Mesendoderm (in vitro differentiated cells): ENCODE data around the gene APBB2.
A peak's percentile ranks its signal among the peaks of the same experiment; 100 is the strongest.

Experiments used
- DNase-seq: peaks from one replicate; pipeline ENCODE4 v3.0.0; 2013
- H2AK5ac ChIP-seq: 2 replicates; pipeline ENCODE4 v1.6.1; 2013; ENCODE audit warnings: low read length, inconsistent platforms
- H2BK120ac ChIP-seq: 2 replicates; pipeline ENCODE4 v1.6.1; 2013; ENCODE audit warnings: low read depth, mild to moderate bottlenecking, low read length, moderate library complexity, mixed read lengths
- H2BK15ac ChIP-seq: replicated peaks from 2 replicates; pipeline ENCODE4 v1.6.1; 2013; ENCODE audit warnings: low read depth, mild to moderate bottlenecking, moderate library complexity
- H2BK5ac ChIP-seq: 2 replicates; pipeline ENCODE4 v1.6.1; 2013; ENCODE audit warnings: low read length, inconsistent platforms
- H3K18ac ChIP-seq: 2 replicates; pipeline ENCODE4 v1.6.1; 2013; ENCODE audit warnings: mild to moderate bottlenecking, low read length, mixed read lengths
- H3K23ac ChIP-seq: one replicate; pipeline ENCODE4 v1.6.1; 2013; ENCODE audit warnings: low read length
- H3K27ac ChIP-seq: 2 replicates; pipeline ENCODE4 v1.5.1; 2013; ENCODE audit warnings: low read depth, mild to moderate bottlenecking, inconsistent platforms, low read length, moderate library complexity
- H3K27me3 ChIP-seq: 2 replicates; pipeline ENCODE4 v1.6.1; 2013; ENCODE audit warnings: low read length, control low read depth, mild to moderate bottlenecking, inconsistent platforms; ENCODE audit not compliant: insufficient read depth, poor library complexity
- H3K36me3 ChIP-seq: 2 replicates; pipeline ENCODE4 v1.6.1; 2013; ENCODE audit warnings: low read length, inconsistent platforms; ENCODE audit not compliant: control insufficient read depth, insufficient read depth
- H3K4ac ChIP-seq: one replicate; pipeline ENCODE4 v1.6.1; 2013; ENCODE audit warnings: low read depth, mild to moderate bottlenecking, low read length, moderate library complexity
- H3K4me1 ChIP-seq: 2 replicates; pipeline ENCODE4 v1.6.1; 2013; ENCODE audit warnings: low read depth, low read length, inconsistent platforms; ENCODE audit not compliant: control insufficient read depth
- H3K4me2 ChIP-seq: 2 replicates; pipeline ENCODE4 v1.6.1; 2013; ENCODE audit warnings: low read length
- H3K4me3 ChIP-seq: 2 replicates; pipeline ENCODE4 v1.5.1; 2013; ENCODE audit warnings: mild to moderate bottlenecking, low read length
- H3K56ac ChIP-seq: one replicate; pipeline ENCODE4 v1.6.1; 2013; ENCODE audit warnings: low read length
- H3K79me1 ChIP-seq: 2 replicates; pipeline ENCODE4 v1.6.1; 2013; ENCODE audit warnings: low read length, inconsistent platforms
- H3K79me2 ChIP-seq: 2 replicates; pipeline ENCODE4 v1.6.1; 2013; ENCODE audit warnings: mild to moderate bottlenecking, low read length; ENCODE audit not compliant: control insufficient read depth, insufficient read depth
- H3K9ac ChIP-seq: 2 replicates; pipeline ENCODE4 v1.6.1; 2013; ENCODE audit warnings: low read length, inconsistent platforms
- H4K5ac ChIP-seq: one replicate; pipeline ENCODE4 v1.6.1; 2013; ENCODE audit warnings: low read length
- H4K8ac ChIP-seq: one replicate; pipeline ENCODE4 v1.6.1; 2013; ENCODE audit warnings: low read depth, mild to moderate bottlenecking, control low read depth, low read length, moderate library complexity
- WGBS: extraction: QIAGEN DNeasy Blood & Tissue Kit; methylation state at CpG from one replicate; pipeline ENCODE4 v1.1.7; 2013; ENCODE audit warnings: low lambda C conversion rate, missing lambda C conversion rate; ENCODE audit not compliant: insufficient coverage; ENCODE audit errors: extremely low coverage; 5-methylcytosine and 5-hydroxymethylcytosine counted together

The APBB2 gene

DNA sequence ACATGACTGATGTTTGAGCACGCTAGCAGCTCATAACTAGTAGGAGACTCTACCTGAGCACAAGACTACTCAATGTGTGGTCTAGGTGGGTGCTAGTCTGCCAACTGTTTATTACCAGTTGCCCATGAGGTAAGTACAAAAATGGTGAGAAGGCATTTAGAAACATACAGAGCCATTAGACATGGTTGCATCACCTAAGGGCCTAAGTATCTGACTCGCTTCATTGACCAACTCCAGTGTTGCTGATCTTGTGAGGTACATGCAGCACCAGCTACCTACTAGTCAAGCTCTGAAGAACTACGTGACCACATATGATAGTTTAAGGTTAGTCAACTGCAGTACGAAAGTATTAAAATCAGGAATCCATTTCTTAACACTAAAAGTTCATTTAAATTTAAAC lies 39.9 kb downstream of the APBB2 start:
- Histone ChIP-seq H2BK5ac (no peak overlapping the region), H3K27ac (no peak overlapping the region), H3K4ac (no peak overlapping the region), H3K79me1 (peaks cover 6% of the 10 kb centered on the region), H3K79me2 (peaks cover 6% of the 10 kb centered on the region), H4K8ac (no peak overlapping the region), H3K56ac (no peak overlapping the region), H3K23ac (no peak overlapping the region), H3K9ac (no peak overlapping the region), H3K4me3 (no peak overlapping the region), H3K4me2 (no peak overlapping the region), H2AK5ac (no peak overlapping the region), H3K27me3 (no peaks in the 10 kb centered on the region), H3K36me3 (no peaks in the 10 kb centered on the region), H4K5ac (no peak overlapping the region), H2BK15ac (no peak overlapping the region), H2BK120ac (no peak overlapping the region), H3K4me1 (no peaks in the 10 kb centered on the region), H3K18ac (no peak overlapping the region)
- no peak for DNase-seq
- no CpG with 5 or more reads among the region's 4 CpGs for WGBS

DNA sequence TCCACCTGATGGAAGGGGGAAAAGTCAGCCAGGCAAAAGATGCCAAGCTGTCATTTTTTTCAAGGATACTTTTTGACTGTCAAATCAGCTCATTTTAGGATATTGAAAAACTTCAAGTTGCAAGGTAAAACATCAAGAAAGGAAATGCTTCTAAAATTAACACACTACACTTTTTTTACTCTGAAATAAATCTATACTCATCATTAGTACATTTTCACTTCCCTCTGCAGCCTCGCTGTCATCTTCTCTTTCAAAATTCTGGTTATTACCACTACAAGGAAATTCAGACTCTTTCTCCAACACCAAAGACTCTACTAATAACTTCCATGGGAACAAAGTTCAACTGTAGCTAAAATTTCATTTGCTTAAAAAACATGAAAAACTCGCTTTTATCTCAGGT lies 41.6 kb downstream of the APBB2 start:
- no peak overlapping the region for H3K27ac ChIP-seq

GRCh38 chr4:41169256-41169800 lies 45.0 kb downstream of the APBB2 start:
- no peak overlapping the region for H3K9ac ChIP-seq
- H2BK120ac ChIP-seq = no peak overlapping the region
- H2AK5ac ChIP-seq = no peak overlapping the region
- WGBS = no CpG with 5 or more reads among the region's 4 CpGs
- H3K4me3 ChIP-seq = no peak overlapping the region
- H3K36me3 ChIP-seq = no peaks in the 10 kb centered on the region
- no peak for DNase-seq
- no peak overlapping the region for H4K5ac ChIP-seq
- peaks cover 9% of the 10 kb centered on the region for H3K79me1 ChIP-seq
- H3K27ac ChIP-seq = no peak overlapping the region
- peaks cover 8% of the 10 kb centered on the region for H3K4me1 ChIP-seq
- no peaks in the 10 kb centered on the region for H3K27me3 ChIP-seq
- no peak overlapping the region for H3K4ac ChIP-seq
- no peak overlapping the region for H3K4me2 ChIP-seq
- H2BK5ac ChIP-seq = no peak overlapping the region
- peaks cover 7% of the 10 kb centered on the region for H3K79me2 ChIP-seq
- H4K8ac ChIP-seq = no peak overlapping the region
- no peak overlapping the region for H2BK15ac ChIP-seq
- H3K18ac ChIP-seq = no peak overlapping the region
- no peak overlapping the region for H3K23ac ChIP-seq
- H3K56ac ChIP-seq = no peak overlapping the region

More for the DNA sequence above, 41.6 kb downstream of the APBB2 start:
- no peak overlapping the region for H2AK5ac ChIP-seq
- no peaks in the 10 kb centered on the region for H3K27me3 ChIP-seq
- peaks cover 5% of the 10 kb centered on the region for H3K79me1 ChIP-seq
- no peak overlapping the region for H2BK5ac ChIP-seq
- H4K5ac ChIP-seq = no peak overlapping the region
- no peak for DNase-seq
- no peak overlapping the region for H3K9ac ChIP-seq
- peaks cover 6% of the 10 kb centered on the region for H3K79me2 ChIP-seq
- no peak overlapping the region for H3K18ac ChIP-seq
- H2BK15ac ChIP-seq = no peak overlapping the region
- no peak overlapping the region for H3K56ac ChIP-seq
- no peak overlapping the region for H3K4me2 ChIP-seq
- H2BK120ac ChIP-seq = no peak overlapping the region
- no peaks in the 10 kb centered on the region for H3K4me1 ChIP-seq
- no CpG with 5 or more reads among the region's 2 CpGs for WGBS
- H3K36me3 ChIP-seq = no peaks in the 10 kb centered on the region
- H4K8ac ChIP-seq = no peak overlapping the region
- H3K23ac ChIP-seq = no peak overlapping the region
- H3K4ac ChIP-seq = no peak overlapping the region
- H3K4me3 ChIP-seq = no peak overlapping the region

- no peak overlapping the region for H3K4me2 ChIP-seq
- H2BK5ac ChIP-seq = no peak overlapping the region
- no peak overlapping the region for H2AK5ac ChIP-seq
- H3K27ac ChIP-seq = no peak overlapping the region
- WGBS = no CpG with 5 or more reads among the region's 4 CpGs
- no peak overlapping the region for H3K23ac ChIP-seq
- no peak overlapping the region for H2BK15ac ChIP-seq
- no peak overlapping the region for H3K18ac ChIP-seq
- H3K4me1 ChIP-seq = peaks cover 10% of the 10 kb centered on the region
- no peak overlapping the region for H3K4ac ChIP-seq
- H3K4me3 ChIP-seq = no peak overlapping the region
- H2BK120ac ChIP-seq = no peak overlapping the region
- peaks cover 4% of the 10 kb centered on the region for H3K79me2 ChIP-seq
- peak overlapping the region; percentile 57 for H3K56ac ChIP-seq
- no peak overlapping the region for H4K8ac ChIP-seq
- H3K36me3 ChIP-seq = no peaks in the 10 kb centered on the region
- no peak for DNase-seq
- no peak overlapping the region for H4K5ac ChIP-seq
- no peaks in the 10 kb centered on the region for H3K27me3 ChIP-seq
- peaks cover 6% of the 10 kb centered on the region for H3K79me1 ChIP-seq
- H3K9ac ChIP-seq = no peak overlapping the region
These were observed 47.2 kb downstream of the APBB2 start for GRCh38 chr4:41167191-41167590.

- Histone ChIP-seq H3K4me2 (no peak overlapping the region), H3K4me3 (no peak overlapping the region), H2BK120ac (no peak overlapping the region), H3K56ac (no peak overlapping the region), H3K23ac (no peak overlapping the region), H2BK15ac (no peak overlapping the region), H3K79me2 (peaks cover 3% of the 10 kb centered on the region), H2BK5ac (no peak overlapping the region), H3K9ac (no peak overlapping the region), H3K4ac (no peak overlapping the region), H3K27me3 (no peaks in the 10 kb centered on the region), H4K5ac (no peak overlapping the region), H3K4me1 (peaks cover 10% of the 10 kb centered on the region), H3K36me3 (no peaks in the 10 kb centered on the region), H3K79me1 (peaks cover 6% of the 10 kb centered on the region), H2AK5ac (no peak overlapping the region), H4K8ac (no peak overlapping the region), H3K27ac (no peak overlapping the region), H3K18ac (no peak overlapping the region)
- DNase-seq = no peak
- no CpG with 5 or more reads among the region's 2 CpGs for WGBS
These were observed 49.9 kb downstream of the APBB2 start for GRCh38 chr4:41164405-41164804.

GRCh38 chr4:41161355-41161754 lies 53.0 kb downstream of the APBB2 start:
- DNase-seq = no peak
- Histone ChIP-seq H4K8ac (no peak overlapping the region), H2BK120ac (no peak overlapping the region), H2BK15ac (no peak overlapping the region), H3K79me2 (peaks cover 2% of the 10 kb centered on the region), H4K5ac (no peak overlapping the region), H3K18ac (no peak overlapping the region), H2BK5ac (no peak overlapping the region), H2AK5ac (no peak overlapping the region), H3K9ac (no peak overlapping the region), H3K79me1 (peaks cover 6% of the 10 kb centered on the region), H3K27ac (no peak overlapping the region), H3K36me3 (no peaks in the 10 kb centered on the region), H3K27me3 (no peaks in the 10 kb centered on the region), H3K23ac (no peak overlapping the region), H3K4me3 (no peak overlapping the region), H3K4ac (peak overlapping the region; percentile 6), H3K4me2 (no peak overlapping the region), H3K56ac (no peak overlapping the region), H3K4me1 (peaks cover 4% of the 10 kb centered on the region)
- WGBS = no CpG with 5 or more reads among the region's 3 CpGs
